Measurements from ENCODE around the gene GPX2.

GPX2 gene

GRCh38 chr14:64939817-64940190, 2.7 kb downstream of the GPX2 start:
- DNase-seq (ENCODE audit: low spot score): no peak

- no peak for DNase-seq (ENCODE audit: low spot score)
These were observed 3.4 kb downstream of the GPX2 start for GRCh38 chr14:64938972-64939816.

GRCh38 chr14:64937821-64938193, 4.7 kb downstream of the GPX2 start:
- peak; percentile 35 for DNase-seq (ENCODE audit: low spot score)

- no peak for DNase-seq (ENCODE audit: low spot score)
These were observed 5.2 kb downstream of the GPX2 start for GRCh38 chr14:64937171-64937820.

- no peak for DNase-seq (ENCODE audit: low spot score)
These were observed 7.0 kb downstream of the GPX2 start for GRCh38 chr14:64935508-64935907.

GRCh38 chr14:64934338-64934929, 8.1 kb downstream of the GPX2 start:
- DNase-seq (ENCODE audit: low spot score): no peak

- DNase-seq (ENCODE audit: low spot score): no peak
These were observed 10.3 kb downstream of the GPX2 start for GRCh38 chr14:64932231-64932630.

GRCh38 chr14:64931123-64931522, 11.4 kb downstream of the GPX2 start:
- DNase-seq (ENCODE audit: low spot score): no peak

GRCh38 chr14:64930085-64930843, 12.3 kb downstream of the GPX2 start:
- no peak for DNase-seq (ENCODE audit: low spot score)

- DNase-seq (ENCODE audit: low spot score): no peak
These were observed 13.6 kb downstream of the GPX2 start for GRCh38 chr14:64929014-64929359.

- no peak for DNase-seq (ENCODE audit: low spot score)
These were observed 14.1 kb downstream of the GPX2 start for GRCh38 chr14:64928239-64929013.

- DNase-seq (ENCODE audit: low spot score): no peak
These were observed 15.5 kb downstream of the GPX2 start for GRCh38 chr14:64927031-64927430.

GRCh38 chr14:64926398-64926995, 16.0 kb downstream of the GPX2 start:
- DNase-seq (ENCODE audit: low spot score): no peak

- DNase-seq (ENCODE audit: low spot score): no peak
These were observed 19.5 kb downstream of the GPX2 start for GRCh38 chr14:64923015-64923414.

GRCh38 chr14:64920465-64920864, 22.1 kb downstream of the GPX2 start:
- DNase-seq (ENCODE audit: low spot score): no peak

- no peak for DNase-seq (ENCODE audit: low spot score)
These were observed 22.9 kb downstream of the GPX2 start for GRCh38 chr14:64919618-64920017.

- no peak for DNase-seq (ENCODE audit: low spot score)
These were observed 23.3 kb downstream of the GPX2 start for GRCh38 chr14:64919215-64919614.

GRCh38 chr14:64918216-64918615, 24.3 kb downstream of the GPX2 start:
- DNase-seq (ENCODE audit: low spot score): peak; percentile 54

GRCh38 chr14:64915797-64916196, 26.7 kb downstream of the GPX2 start:
- DNase-seq (ENCODE audit: low spot score): no peak

GRCh38 chr14:64915029-64915424, 27.5 kb downstream of the GPX2 start:
- DNase-seq (ENCODE audit: low spot score): no peak

GRCh38 chr14:64914237-64915028, 28.1 kb downstream of the GPX2 start, which contains the start of gene CHURC1:
Gene CHURC1, plus strand, starts transcription at chr14:64914455. Its CDS starts 41 bp downstream, at chr14:64914496.
- DNase-seq (ENCODE audit: low spot score): peak; percentile 97
